Activated naive CD8-positive, alpha-beta T cell (primary cell): Measurements from ENCODE around the gene RBP3.

Experiments used
- H3K27ac Mint-ChIP-seq: one replicate; pipeline ENCODE4 v1.8.0; 2021; ENCODE audit warnings: mixed read lengths
- H3K27me3 Mint-ChIP-seq: one replicate; pipeline ENCODE4 v1.8.0; 2021; ENCODE audit warnings: mixed read lengths
- H3K36me3 Mint-ChIP-seq: one replicate; pipeline ENCODE4 v1.8.0; 2021; ENCODE audit warnings: mixed read lengths
- H3K4me1 Mint-ChIP-seq: one replicate; pipeline ENCODE4 v1.8.0; 2021; ENCODE audit warnings: low read depth, mixed read lengths
- H3K4me3 Mint-ChIP-seq: one replicate; pipeline ENCODE4 v1.8.0; 2021; ENCODE audit warnings: mild to moderate bottlenecking, mixed read lengths
- H3K9me3 Mint-ChIP-seq: one replicate; pipeline ENCODE4 v1.8.0; 2021; ENCODE audit warnings: low read depth, mixed read lengths

RBP3 gene

DNA sequence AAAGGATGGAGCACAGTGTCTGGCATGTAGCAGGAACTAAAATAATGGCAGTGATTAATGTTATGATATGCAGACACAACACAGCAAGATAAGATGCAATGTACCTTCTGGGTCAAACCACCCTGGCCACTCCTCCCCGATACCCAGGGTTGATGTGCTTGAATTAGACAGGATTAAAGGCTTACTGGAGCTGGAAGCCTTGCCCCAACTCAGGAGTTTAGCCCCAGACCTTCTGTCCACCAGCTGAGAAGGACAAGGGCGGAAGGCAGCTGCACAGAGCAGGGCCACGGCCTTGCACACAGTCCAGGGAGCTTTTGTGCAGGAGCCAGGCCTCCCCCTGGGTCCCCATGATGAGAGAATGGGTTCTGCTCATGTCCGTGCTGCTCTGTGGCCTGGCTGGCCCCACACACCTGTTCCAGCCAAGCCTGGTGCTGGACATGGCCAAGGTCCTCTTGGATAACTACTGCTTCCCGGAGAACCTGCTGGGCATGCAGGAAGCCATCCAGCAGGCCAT lies at the start of gene RBP3:
Gene RBP3, plus strand, starts transcription at position 226 of the 514 bp plus-strand sequence. Its CDS starts 122 bp downstream, at position 348.
- Mint-ChIP-seq H3K9me3 (no peaks in the 10 kb centered on the region), H3K27ac (no peak within 1 kb of the TSS), H3K27me3 (no peaks in the 10 kb centered on the region)

DNA sequence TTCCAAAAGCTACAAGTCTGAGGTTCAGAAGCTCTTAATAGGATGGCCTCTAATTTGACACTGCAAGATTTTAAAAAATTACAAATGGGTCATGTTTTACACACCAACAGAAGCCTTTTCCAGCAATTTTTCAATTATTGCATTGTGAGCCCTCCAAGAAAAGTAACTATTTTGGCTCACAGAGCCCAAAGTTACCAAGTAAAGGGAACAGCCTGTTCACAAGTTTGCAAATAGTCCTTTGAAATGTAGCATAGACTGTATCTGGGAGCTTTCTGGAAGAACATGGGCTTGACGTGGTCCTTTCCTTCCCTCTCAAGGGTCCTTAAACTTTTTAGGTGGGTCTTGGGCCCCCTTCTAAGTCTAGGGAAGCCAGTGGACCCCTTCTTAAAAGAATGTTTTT lies 49.4 kb upstream of the RBP3 start:
- Mint-ChIP-seq H3K4me1 (peaks cover 23% of the 10 kb centered on the region), H3K27ac (no peak overlapping the region), H3K27me3 (peaks cover 5% of the 10 kb centered on the region), H3K4me3 (peak overlapping the region; percentile 82), H3K36me3 (no peaks in the 10 kb centered on the region), H3K9me3 (no peaks in the 10 kb centered on the region)

More for the DNA sequence above, at the start of gene RBP3:
- Mint-ChIP-seq H3K36me3 (no peaks in the 10 kb centered on the region), H3K4me1 (no peaks in the 10 kb centered on the region), H3K4me3 (no peak within 1 kb of the TSS)

DNA sequence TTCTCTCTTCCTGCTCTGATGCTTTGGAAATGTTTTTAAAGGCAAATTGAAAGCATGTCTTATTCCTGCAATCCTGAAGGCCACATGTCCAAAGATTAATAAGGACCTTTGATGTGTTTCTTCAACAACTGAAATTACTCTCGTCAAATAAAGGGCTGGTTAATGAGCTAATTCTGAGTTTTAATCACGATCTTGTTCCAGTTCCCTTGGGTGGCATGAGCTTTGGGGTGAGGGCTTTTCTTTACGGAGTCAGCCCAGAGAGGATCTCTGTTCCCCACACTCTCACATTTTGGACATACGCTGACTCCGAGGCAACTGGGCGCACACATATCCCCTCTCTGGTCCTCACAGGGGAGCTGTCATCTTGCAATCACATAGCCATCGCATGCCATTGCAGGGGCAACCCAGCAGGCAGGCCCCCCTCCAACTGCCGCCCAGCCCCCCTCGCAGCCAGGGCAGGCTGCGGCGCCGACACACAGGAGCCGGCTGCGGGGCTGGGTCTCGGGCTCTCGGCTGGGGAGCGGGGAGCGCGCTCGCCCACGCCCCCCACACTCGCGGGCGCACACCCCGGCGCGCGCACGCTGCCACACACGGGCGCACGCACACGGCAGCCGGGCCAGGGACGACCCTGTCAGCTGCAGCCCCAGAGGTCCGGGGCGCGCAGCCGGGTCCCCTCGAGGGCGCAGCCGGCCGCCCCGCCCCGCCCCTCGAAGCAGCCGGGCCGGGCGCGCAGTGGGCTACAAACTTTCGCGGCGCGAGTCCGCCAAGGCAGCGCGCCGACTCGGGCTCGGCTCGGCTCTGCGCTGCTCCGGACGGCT lies 48.3 kb upstream of the RBP3 start, which contains the start of gene GDF10:
Gene GDF10, plus strand, starts transcription at position 587 of the 818 bp plus-strand sequence. CDS start 455 bp downstream, outside the sequence.
- peak within 1 kb of the TSS; percentile 70 for H3K27ac Mint-ChIP-seq
- peak within 1 kb of the TSS; percentile 91 for H3K4me3 Mint-ChIP-seq
- no peaks in the 10 kb centered on the region for H3K9me3 Mint-ChIP-seq
- H3K4me1 Mint-ChIP-seq: peaks cover 25% of the 10 kb centered on the region
- no peaks in the 10 kb centered on the region for H3K36me3 Mint-ChIP-seq
- H3K27me3 Mint-ChIP-seq: peaks cover 5% of the 10 kb centered on the region

GRCh38 chr10:47300429-47300931 lies 47.7 kb upstream of the RBP3 start:
- Mint-ChIP-seq H3K27me3 (peaks cover 5% of the 10 kb centered on the region), H3K4me1 (peaks cover 27% of the 10 kb centered on the region), H3K27ac (no peak overlapping the region), H3K4me3 (peak overlapping the region; percentile 91), H3K36me3 (no peaks in the 10 kb centered on the region), H3K9me3 (no peaks in the 10 kb centered on the region)

DNA sequence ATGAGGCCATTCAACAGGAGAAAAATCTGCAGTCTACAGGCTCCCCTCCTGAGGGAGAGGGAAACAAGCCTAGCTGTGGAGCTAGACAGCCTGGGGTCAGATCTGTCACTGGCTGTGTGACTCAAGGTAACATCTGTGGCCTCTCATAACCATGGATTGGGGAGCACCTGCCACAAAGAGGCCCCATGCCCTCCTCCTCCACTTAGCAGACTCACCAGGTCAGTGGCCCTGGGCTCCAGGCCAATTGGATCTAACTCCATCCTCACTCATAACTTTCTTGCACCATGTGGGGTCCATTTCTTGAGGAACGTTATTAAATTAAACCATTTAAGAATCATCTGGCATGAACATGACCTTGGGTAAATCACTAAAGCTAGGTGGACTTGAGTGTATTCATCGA lies 46.3 kb upstream of the RBP3 start:
- Mint-ChIP-seq H3K9me3 (no peaks in the 10 kb centered on the region), H3K27me3 (peaks cover 5% of the 10 kb centered on the region), H3K36me3 (no peaks in the 10 kb centered on the region), H3K27ac (no peak overlapping the region), H3K4me3 (peak overlapping the region; percentile 57), H3K4me1 (peaks cover 38% of the 10 kb centered on the region)

GRCh38 chr10:47303105-47303504 lies 45.1 kb upstream of the RBP3 start:
- H3K27me3 Mint-ChIP-seq: peaks cover 5% of the 10 kb centered on the region

GRCh38 chr10:47303866-47304265 lies 44.3 kb upstream of the RBP3 start:
- no peak overlapping the region for H3K4me3 Mint-ChIP-seq
- no peak overlapping the region for H3K27ac Mint-ChIP-seq
- peaks cover 5% of the 10 kb centered on the region for H3K27me3 Mint-ChIP-seq
- no peaks in the 10 kb centered on the region for H3K9me3 Mint-ChIP-seq
- H3K36me3 Mint-ChIP-seq: no peaks in the 10 kb centered on the region
- H3K4me1 Mint-ChIP-seq: peaks cover 49% of the 10 kb centered on the region

More at GRCh38 chr10:47303105-47303504, 45.1 kb upstream of the RBP3 start:
- Mint-ChIP-seq H3K9me3 (no peaks in the 10 kb centered on the region), H3K4me1 (peaks cover 46% of the 10 kb centered on the region), H3K4me3 (no peak overlapping the region), H3K36me3 (no peaks in the 10 kb centered on the region), H3K27ac (no peak overlapping the region)

- Mint-ChIP-seq H3K36me3 (no peaks in the 10 kb centered on the region), H3K4me1 (peaks cover 47% of the 10 kb centered on the region), H3K4me3 (no peak overlapping the region), H3K9me3 (no peaks in the 10 kb centered on the region), H3K27me3 (peaks cover 2% of the 10 kb centered on the region), H3K27ac (no peak overlapping the region)
Observed at GRCh38 chr10:47305566-47305965, 42.6 kb upstream of the RBP3 start.

DNA sequence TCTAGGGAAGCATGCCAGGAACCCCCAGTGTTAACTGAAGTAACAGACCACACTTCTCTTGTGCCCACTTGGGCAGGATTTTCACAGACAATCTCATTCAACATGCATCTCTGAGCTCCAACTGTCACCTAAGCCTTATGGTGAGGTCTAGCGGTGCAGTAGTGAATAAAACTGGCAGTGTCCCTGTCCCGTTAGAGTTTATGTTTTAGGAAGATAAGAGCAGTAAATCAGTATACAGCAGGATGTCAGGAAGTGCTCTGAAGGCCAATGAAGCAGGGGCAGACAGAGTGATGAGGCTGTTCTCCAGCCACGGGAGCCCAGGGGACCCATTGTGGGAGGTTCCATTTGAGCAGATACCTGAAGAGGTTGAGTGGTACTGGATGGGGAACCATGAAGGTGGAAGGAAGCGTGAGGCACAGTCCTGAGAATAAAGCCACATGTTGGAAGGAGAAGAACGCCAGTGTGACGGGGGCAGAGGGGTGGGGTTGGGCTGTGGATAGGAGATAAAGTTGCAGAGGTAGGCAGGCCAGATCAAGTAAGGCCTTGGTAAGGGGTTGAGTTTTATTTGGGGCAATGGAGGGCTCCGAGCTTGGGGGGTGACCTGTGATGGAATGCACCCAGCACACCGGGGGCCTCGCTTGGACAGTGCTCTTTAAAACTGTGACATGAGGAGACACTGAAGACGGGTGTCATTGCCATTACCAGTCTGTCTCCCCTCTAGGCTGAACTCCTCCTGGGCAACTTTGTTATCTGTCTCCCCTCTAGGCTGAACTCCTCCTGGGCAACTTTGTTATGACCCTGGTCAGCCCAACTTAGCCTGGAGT lies 41.6 kb upstream of the RBP3 start:
- Mint-ChIP-seq H3K4me1 (peaks cover 51% of the 10 kb centered on the region), H3K4me3 (no peak overlapping the region), H3K9me3 (no peaks in the 10 kb centered on the region), H3K27ac (peak overlapping the region; percentile 35), H3K36me3 (no peaks in the 10 kb centered on the region), H3K27me3 (no peaks in the 10 kb centered on the region)

GRCh38 chr10:47307381-47307780 lies 40.8 kb upstream of the RBP3 start:
- Mint-ChIP-seq H3K4me1 (peaks cover 52% of the 10 kb centered on the region), H3K9me3 (no peaks in the 10 kb centered on the region), H3K36me3 (no peaks in the 10 kb centered on the region), H3K27ac (no peak overlapping the region), H3K27me3 (no peaks in the 10 kb centered on the region), H3K4me3 (no peak overlapping the region)

DNA sequence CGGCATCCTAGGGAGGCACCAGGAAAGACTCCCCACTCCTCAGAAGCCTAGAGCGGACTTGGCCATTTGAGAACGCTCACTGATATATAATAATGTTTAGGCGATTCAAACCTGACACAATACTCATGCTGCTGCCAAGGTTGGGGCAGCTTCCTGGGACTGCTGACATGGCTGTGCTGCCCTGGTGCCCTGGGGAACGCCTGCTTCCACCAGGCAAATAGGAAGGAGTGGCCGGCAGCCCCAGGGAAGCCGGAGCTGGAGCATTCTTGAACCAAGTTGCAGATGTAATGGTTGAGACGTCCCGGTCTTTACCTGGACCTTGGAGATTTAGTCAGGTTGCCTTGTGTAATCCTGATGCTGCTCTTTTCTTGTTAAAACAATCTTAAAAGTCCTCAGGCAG lies 39.4 kb upstream of the RBP3 start:
- Mint-ChIP-seq H3K4me3 (no peak overlapping the region), H3K27ac (no peak overlapping the region), H3K36me3 (no peaks in the 10 kb centered on the region), H3K27me3 (no peaks in the 10 kb centered on the region), H3K4me1 (peaks cover 46% of the 10 kb centered on the region), H3K9me3 (no peaks in the 10 kb centered on the region)

- peak overlapping the region; percentile 22 for H3K27ac Mint-ChIP-seq
- no peaks in the 10 kb centered on the region for H3K9me3 Mint-ChIP-seq
- H3K36me3 Mint-ChIP-seq: no peaks in the 10 kb centered on the region
- H3K27me3 Mint-ChIP-seq: no peaks in the 10 kb centered on the region
- peaks cover 46% of the 10 kb centered on the region for H3K4me1 Mint-ChIP-seq
- no peak overlapping the region for H3K4me3 Mint-ChIP-seq
Observed at GRCh38 chr10:47309408-47310089, 38.6 kb upstream of the RBP3 start.

GRCh38 chr10:47310090-47310505 lies 38.1 kb upstream of the RBP3 start:
- Mint-ChIP-seq H3K4me3 (no peak overlapping the region), H3K27ac (no peak overlapping the region), H3K4me1 (peaks cover 43% of the 10 kb centered on the region), H3K36me3 (no peaks in the 10 kb centered on the region), H3K27me3 (no peaks in the 10 kb centered on the region), H3K9me3 (no peaks in the 10 kb centered on the region)

- Mint-ChIP-seq H3K4me1 (peaks cover 36% of the 10 kb centered on the region), H3K36me3 (no peaks in the 10 kb centered on the region), H3K9me3 (no peaks in the 10 kb centered on the region), H3K27me3 (no peaks in the 10 kb centered on the region), H3K27ac (peak overlapping the region; percentile 84), H3K4me3 (peak overlapping the region; percentile 49)
Observed at GRCh38 chr10:47311193-47311931, 36.8 kb upstream of the RBP3 start.
